RWPE2 (cell line): ENCODE measurements around the gene C5orf22.

Experiments
- ATAC-seq: fragments of 200-7000 bp; cut with Tn5 transposase; 3 replicates; pipeline ENCODE4 v1.9.1; 2021; ENCODE audit warnings: low read depth
- DNase-seq: peaks from one replicate; pipeline ENCODE4 v3.0.0-alpha.2; 2020; ENCODE audit warnings: low spot score
- H3K27ac ChIP-seq: fragments of 450-650 bp; 2 replicates; pipeline ENCODE4 v1.5.1; 2017; ENCODE audit warnings: mild to moderate bottlenecking; ENCODE audit not compliant: poor library complexity, severe bottlenecking
- H3K27me3 ChIP-seq: fragments of 250-450 bp; sonication (Bioruptor Pico); 2 replicates; pipeline ENCODE4 v1.5.1; 2021; ENCODE audit warnings: mild to moderate bottlenecking, moderate library complexity; ENCODE audit not compliant: insufficient read depth, poor library complexity, severe bottlenecking
- H3K36me3 ChIP-seq: fragments of 250-450 bp; sonication (Bioruptor Pico); 2 replicates; pipeline ENCODE4 v1.5.1; 2020; ENCODE audit warnings: low read depth, mild to moderate bottlenecking, moderate library complexity
- H3K4me1 ChIP-seq: fragments of 250-450 bp; sonication (Bioruptor Pico); 2 replicates; pipeline ENCODE4 v1.5.1; 2021; ENCODE audit warnings: mild to moderate bottlenecking, moderate library complexity; ENCODE audit not compliant: insufficient read depth, poor library complexity, severe bottlenecking
- H3K4me3 ChIP-seq: fragments of 250-450 bp; sonication (Bioruptor Pico); 2 replicates; pipeline ENCODE4 v1.5.1; 2021; ENCODE audit warnings: mild to moderate bottlenecking, moderate library complexity; ENCODE audit not compliant: severe bottlenecking
- H3K9me3 ChIP-seq: fragments of 250-450 bp; sonication (Bioruptor Pico); 2 replicates; pipeline ENCODE4 v1.5.1; 2021; ENCODE audit warnings: mild to moderate bottlenecking, moderate library complexity; ENCODE audit not compliant: severe bottlenecking
- TF ChIP-seq, protein P1 (sequence below): fragments of 450-650 bp; IDR thresholded peaks from one replicate; pipeline ENCODE4 v1.5.1; 2017; ENCODE audit warnings: mild to moderate bottlenecking, moderate library complexity; ENCODE audit not compliant: poor library complexity, severe bottlenecking

C5orf22 gene

DNA sequence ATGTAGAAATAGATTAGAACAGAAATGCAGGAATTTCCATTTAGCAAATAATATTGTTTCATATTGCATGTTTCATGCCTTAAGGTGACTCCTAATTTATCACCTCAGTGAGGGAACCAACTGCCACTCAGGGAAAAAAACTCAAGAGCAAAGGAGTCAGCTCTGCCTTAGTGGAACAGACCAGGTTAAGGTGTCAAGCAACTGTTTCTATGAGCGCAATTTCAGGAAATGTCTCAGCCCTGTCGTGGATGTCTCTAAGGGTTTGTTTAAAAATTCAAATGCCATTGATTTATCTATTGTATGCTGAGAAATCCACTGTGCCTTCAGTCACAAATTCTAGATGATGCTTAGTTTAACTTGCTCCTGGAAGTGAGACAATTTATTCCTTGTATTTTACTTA, 72.1 kb downstream of the C5orf22 start:
- TF ChIP-seq, protein P1, sequence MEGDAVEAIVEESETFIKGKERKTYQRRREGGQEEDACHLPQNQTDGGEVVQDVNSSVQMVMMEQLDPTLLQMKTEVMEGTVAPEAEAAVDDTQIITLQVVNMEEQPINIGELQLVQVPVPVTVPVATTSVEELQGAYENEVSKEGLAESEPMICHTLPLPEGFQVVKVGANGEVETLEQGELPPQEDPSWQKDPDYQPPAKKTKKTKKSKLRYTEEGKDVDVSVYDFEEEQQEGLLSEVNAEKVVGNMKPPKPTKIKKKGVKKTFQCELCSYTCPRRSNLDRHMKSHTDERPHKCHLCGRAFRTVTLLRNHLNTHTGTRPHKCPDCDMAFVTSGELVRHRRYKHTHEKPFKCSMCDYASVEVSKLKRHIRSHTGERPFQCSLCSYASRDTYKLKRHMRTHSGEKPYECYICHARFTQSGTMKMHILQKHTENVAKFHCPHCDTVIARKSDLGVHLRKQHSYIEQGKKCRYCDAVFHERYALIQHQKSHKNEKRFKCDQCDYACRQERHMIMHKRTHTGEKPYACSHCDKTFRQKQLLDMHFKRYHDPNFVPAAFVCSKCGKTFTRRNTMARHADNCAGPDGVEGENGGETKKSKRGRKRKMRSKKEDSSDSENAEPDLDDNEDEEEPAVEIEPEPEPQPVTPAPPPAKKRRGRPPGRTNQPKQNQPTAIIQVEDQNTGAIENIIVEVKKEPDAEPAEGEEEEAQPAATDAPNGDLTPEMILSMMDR = no peak
- ATAC-seq = no peak
- Histone ChIP-seq H3K27ac (no peak overlapping the region), H3K36me3 (no peaks in the 10 kb centered on the region), H3K27me3 (peaks cover 9% of the 10 kb centered on the region), H3K9me3 (no peaks in the 10 kb centered on the region), H3K4me3 (no peak overlapping the region), H3K4me1 (no peaks in the 10 kb centered on the region)
- DNase-seq = no peak

DNA sequence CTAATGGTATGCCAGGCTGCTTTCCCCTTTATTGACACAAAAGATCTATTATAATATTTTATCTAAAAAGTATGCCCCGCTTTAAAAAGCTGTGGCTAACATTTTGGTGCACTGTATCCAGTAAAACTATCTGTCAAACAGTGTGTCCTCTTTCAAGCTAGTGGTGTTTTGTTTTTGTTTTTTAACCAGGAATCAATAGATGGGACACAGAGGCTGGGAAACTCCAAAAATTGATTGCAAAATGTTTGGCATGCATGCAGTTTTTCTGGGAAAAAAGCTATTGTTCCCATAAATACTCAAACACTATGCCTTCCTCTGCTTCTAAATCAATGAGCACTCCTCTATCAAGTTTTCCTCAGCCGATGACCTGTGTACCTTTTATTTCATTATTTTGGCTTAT, 72.5 kb downstream of the C5orf22 start:
- no peak for DNase-seq
- Histone ChIP-seq H3K27ac (no peak overlapping the region), H3K4me3 (no peak overlapping the region), H3K27me3 (peaks cover 9% of the 10 kb centered on the region), H3K4me1 (no peaks in the 10 kb centered on the region), H3K9me3 (no peaks in the 10 kb centered on the region), H3K36me3 (no peaks in the 10 kb centered on the region)
- TF ChIP-seq, protein P1 = no peak
- no peak for ATAC-seq
